Measurements from ENCODE around the gene MST1R. TPM values are rescaled to one million over a fixed set of nuclear protein-coding genes. Genes with fewer than 3 reads are reported as not detected.

Gene MST1R
- total and polyA plus RNA-seq, 2 donors (not counting 3 experiments of a cell fraction or from before 2014, with no cell fraction given), result 0.93 to 2.4 TPM

DNA sequence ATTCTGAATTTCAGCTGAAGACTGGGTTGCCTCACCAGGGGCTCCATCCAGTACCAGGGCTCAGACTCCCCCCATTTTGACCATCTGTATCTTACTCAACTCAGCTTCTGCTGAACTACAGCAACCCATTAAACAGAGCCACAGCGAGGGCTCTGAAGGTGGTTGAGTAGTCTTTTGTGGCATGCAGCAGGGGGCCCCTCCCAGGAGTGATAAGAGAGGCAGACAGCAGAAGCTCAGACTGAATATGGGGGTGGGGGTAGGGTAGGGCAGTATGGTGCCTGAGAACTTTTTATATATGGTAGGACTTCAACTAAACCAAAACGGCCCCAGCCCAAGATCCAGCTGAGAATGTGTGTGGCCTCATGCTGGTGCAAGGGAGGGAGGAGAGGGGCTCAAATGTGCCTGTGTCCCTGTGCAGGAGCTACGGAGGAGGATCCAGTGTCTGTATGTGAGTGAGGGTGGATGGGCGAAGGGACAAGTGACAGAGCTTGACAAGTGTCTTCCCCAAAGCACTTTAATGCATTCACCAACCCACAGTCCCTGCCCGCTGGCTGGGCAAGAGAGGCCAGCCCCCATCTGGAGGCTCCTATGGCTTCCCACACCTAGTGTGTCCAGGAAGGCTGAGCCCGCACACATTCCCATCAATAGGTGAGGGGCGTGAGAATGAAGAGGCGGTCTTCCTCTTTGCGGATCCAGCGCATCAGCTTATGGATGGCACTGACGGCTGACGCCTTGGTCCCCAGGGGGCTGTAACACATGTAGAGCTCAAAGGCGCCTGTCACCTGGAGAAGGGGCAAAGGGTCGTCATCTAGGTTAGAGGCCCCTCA is 4.9 kb upstream of the MST1R start:
- DNase-seq (ENCODE audit: low read depth, low spot score) (no peak), FAIRE-seq (no peak)
- ChIA-PET CTCF (interaction anchor here (0.6 to 2.7 kb wide), 7 partner anchors 9 to 369 kb away, joined by 3 to 10 read pairs (median 3); partner anchors contain the start of gene INKA1), POLR2A (no interaction called here)
- no peaks in the 10 kb centered on the region for H3K9me1 ChIP-seq (replicated peaks; ENCODE audit: control insufficient read depth, extremely low read depth, insufficient read depth, low read length)
- no peak overlapping the region for H3K9ac ChIP-seq (replicated peaks; ENCODE audit: extremely low read depth, insufficient read depth, low read length)
- no peak for TF ChIP-seq JUN (IDR thresholded peaks at IDR 0.05; ENCODE audit: borderline replicate concordance, insufficient read depth, insufficient read length, low read depth)
- TF ChIP-seq MYC (IDR thresholded peaks at IDR 0.05; ENCODE audit: low read depth, low read length), result no peak
- no peak for TF ChIP-seq EZH2 (IDR thresholded peaks at IDR 0.05; ENCODE audit: borderline replicate concordance, low read depth, low read length, severe bottlenecking)
- TF ChIP-seq GATA2 (IDR thresholded peaks at IDR 0.05; ENCODE audit: insufficient read depth, insufficient read length, low read depth, low read length), result no peak
- no peak for TF ChIP-seq POLR2AphosphoS5 (IDR thresholded peaks at IDR 0.05; ENCODE audit: insufficient read depth, low read depth, low read length)
- TF ChIP-seq, protein P1, sequence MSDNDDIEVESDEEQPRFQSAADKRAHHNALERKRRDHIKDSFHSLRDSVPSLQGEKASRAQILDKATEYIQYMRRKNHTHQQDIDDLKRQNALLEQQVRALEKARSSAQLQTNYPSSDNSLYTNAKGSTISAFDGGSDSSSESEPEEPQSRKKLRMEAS (IDR thresholded peaks at IDR 0.05; ENCODE audit: insufficient read depth, insufficient read length), result no peak
- no peak for TF ChIP-seq FOS (IDR thresholded peaks at IDR 0.05; ENCODE audit: borderline replicate concordance, insufficient read depth, low read length)
- no peak for TF ChIP-seq POLR2A (IDR thresholded peaks at IDR 0.05; ENCODE audit: low read depth, low read length)
- TF ChIP-seq, protein P2, sequence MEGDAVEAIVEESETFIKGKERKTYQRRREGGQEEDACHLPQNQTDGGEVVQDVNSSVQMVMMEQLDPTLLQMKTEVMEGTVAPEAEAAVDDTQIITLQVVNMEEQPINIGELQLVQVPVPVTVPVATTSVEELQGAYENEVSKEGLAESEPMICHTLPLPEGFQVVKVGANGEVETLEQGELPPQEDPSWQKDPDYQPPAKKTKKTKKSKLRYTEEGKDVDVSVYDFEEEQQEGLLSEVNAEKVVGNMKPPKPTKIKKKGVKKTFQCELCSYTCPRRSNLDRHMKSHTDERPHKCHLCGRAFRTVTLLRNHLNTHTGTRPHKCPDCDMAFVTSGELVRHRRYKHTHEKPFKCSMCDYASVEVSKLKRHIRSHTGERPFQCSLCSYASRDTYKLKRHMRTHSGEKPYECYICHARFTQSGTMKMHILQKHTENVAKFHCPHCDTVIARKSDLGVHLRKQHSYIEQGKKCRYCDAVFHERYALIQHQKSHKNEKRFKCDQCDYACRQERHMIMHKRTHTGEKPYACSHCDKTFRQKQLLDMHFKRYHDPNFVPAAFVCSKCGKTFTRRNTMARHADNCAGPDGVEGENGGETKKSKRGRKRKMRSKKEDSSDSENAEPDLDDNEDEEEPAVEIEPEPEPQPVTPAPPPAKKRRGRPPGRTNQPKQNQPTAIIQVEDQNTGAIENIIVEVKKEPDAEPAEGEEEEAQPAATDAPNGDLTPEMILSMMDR (IDR thresholded peaks at IDR 0.05; ENCODE audit: extremely low read depth in 1 of 2, insufficient read depth in 1 of 2, low read depth in 1 of 2, low read length in 2 of 2), result no peak
- BruUV-seq (replicated peaks), result no TSS peak
- H3K4me1 ChIP-seq (ENCODE audit: control insufficient read depth, extremely low read depth, insufficient read depth, low read length), result peaks cover 12% of the 10 kb centered on the region
- dilution Hi-C loops (cut with MboI; ENCODE audit: extremely low pct_ligation_motif_present, low sequenced_read_pairs) (no loop called here), intact Hi-C loops (cut with micrococcal nuclease) (no loop called here)
- H3K4me2 ChIP-seq (ENCODE audit: insufficient read depth, low read length), result no peak overlapping the region
- no peaks in the 10 kb centered on the region for H4K20me1 ChIP-seq (replicated peaks; ENCODE audit: control insufficient read depth, extremely low read depth, insufficient read depth, low read length)
- H3K27me3 ChIP-seq (ENCODE audit: control insufficient read depth in 2 of 2, insufficient read depth in 2 of 2, low read length in 2 of 2), result no peaks in the 10 kb centered on the region
- H2AFZ ChIP-seq (ENCODE audit: low read depth, low read length), result no peak overlapping the region
- peaks cover 0 to 10% of the 10 kb centered on the region in 2 experiments for H3K36me3 ChIP-seq (ENCODE audit: control insufficient read depth in 2 of 2, extremely low read depth in 1 of 2, insufficient read depth in 2 of 2, low read length in 2 of 2)
- no peak overlapping the region for H3K27ac ChIP-seq (ENCODE audit: insufficient read depth, low read depth, low read length)
- no peaks in the 10 kb centered on the region for H3K9me3 ChIP-seq (replicated peaks; ENCODE audit: control insufficient read depth, insufficient read depth, low read length)
- H3K79me2 ChIP-seq (ENCODE audit: control insufficient read depth, insufficient read depth, low read length), result no peaks in the 10 kb centered on the region
- H3K4me3 ChIP-seq (replicated peaks in 1 of 3; ENCODE audit: insufficient read depth in 1 of 3, low read depth in 1 of 3, low read length in 3 of 3), result no peak overlapping the region
